Measurements from ENCODE around the gene POLR1E. TPM values are rescaled to one million over a fixed set of nuclear protein-coding genes. Genes with fewer than 3 reads are reported as not detected.

Gene POLR1E
- total RNA-seq, 1 experiment from 2014 or later, result 45.8 TPM

DNA sequence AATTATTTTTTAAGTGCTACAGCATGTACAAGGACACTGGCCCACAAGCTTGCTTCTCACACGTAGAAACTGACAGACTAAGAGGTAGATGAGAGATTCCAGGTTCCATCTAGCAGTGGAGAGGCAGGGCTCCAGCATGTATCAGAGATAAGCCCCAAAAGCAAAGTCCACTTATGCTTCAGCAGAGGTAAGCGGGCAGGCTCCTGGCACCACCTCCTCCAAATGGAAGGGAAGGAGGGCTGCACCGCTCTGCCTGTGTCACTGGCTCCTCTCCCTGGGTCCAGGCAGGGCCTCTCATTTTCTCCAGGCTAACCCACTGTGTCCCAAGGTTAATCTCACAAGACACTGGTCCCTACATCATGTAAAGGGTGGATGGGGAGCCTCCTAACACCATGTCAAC, 47.4 kb upstream of the POLR1E start:
- H3K4me2 ChIP-seq (ENCODE audit: insufficient read depth, insufficient read length, low read length), result no peak overlapping the region
- peaks cover 2% of the 10 kb centered on the region; the same call in 1 of the 2 replicates for H3K4me1 ChIP-seq (ENCODE audit: insufficient read depth, low read length)
- no peak overlapping the region for H3T11ph ChIP-seq (ENCODE audit: low read length)
- H3K27me3 ChIP-seq (ENCODE audit: insufficient read depth, low read length), result no peaks in the 10 kb centered on the region
- H4K5ac ChIP-seq (ENCODE audit: insufficient read length, low read depth, low read length), result no peak overlapping the region
- no peaks in the 10 kb centered on the region for H3K23me2 ChIP-seq (ENCODE audit: insufficient read length, low read depth, low read length, poor library complexity, severe bottlenecking)
- Mint-ChIP-seq H3K4me1 (peaks cover 15 to 18% of the 10 kb centered on the region in 2 experiments), H3K27me3 (ENCODE audit: low read depth) (no peaks in the 10 kb centered on the region; the same call in 1 of the 2 replicates), H3K36me3 (ENCODE audit: insufficient read depth in 1 of 3, low read depth in 3 of 3) (peaks cover 32 to 77% (median 74%) of the 10 kb centered on the region in 3 experiments; a peak in 6 of 7 replicates), H3K27ac (no peak overlapping the region; a peak in 1 of 7 replicates), H3K4me3 (no peak overlapping the region), H3K9me3 (no peaks in the 10 kb centered on the region)
- no peaks in the 10 kb centered on the region for H3K9me3 ChIP-seq (ENCODE audit: control insufficient read depth, low read depth, low read length)
- no peak overlapping the region for H2AFZ ChIP-seq (ENCODE audit: low read length)
- no peak overlapping the region for H2BK20ac ChIP-seq (ENCODE audit: low read depth, low read length, poor library complexity, severe bottlenecking)
- H3K23ac ChIP-seq (ENCODE audit: insufficient read length, low read depth, low read length), result no peak overlapping the region
- H3K18ac ChIP-seq (ENCODE audit: insufficient read length, low read depth, low read length), result no peak overlapping the region
- H3K27ac ChIP-seq (ENCODE audit: insufficient read length, low read depth, low read length), result no peak overlapping the region
- H2BK15ac ChIP-seq (ENCODE audit: low read depth, low read length), result no peak overlapping the region
- H2BK5ac ChIP-seq (ENCODE audit: insufficient read length, low read length), result no peak overlapping the region
- H2AK5ac ChIP-seq (ENCODE audit: insufficient read length, low read length), result no peak overlapping the region
- no peak for TF ChIP-seq CTCF (conservative IDR thresholded peaks at IDR 0.05)
- H3K9ac ChIP-seq (ENCODE audit: extremely low read depth, insufficient read length, low read length), result no peak overlapping the region
- no peak for DNase-seq
- H3K4ac ChIP-seq (ENCODE audit: low read depth, low read length), result no peak overlapping the region
- H3K79me1 ChIP-seq (ENCODE audit: insufficient read depth, low read depth, low read length, poor library complexity, severe bottlenecking), result peaks cover 4% of the 10 kb centered on the region
- peaks cover 2% of the 10 kb centered on the region; the same call in 1 of the 2 replicates for H3K79me2 ChIP-seq (ENCODE audit: insufficient read depth, low read length)
- no peak overlapping the region for H4K8ac ChIP-seq (replicated peaks; ENCODE audit: insufficient read length, low read depth, low read length)
- no CpG with 5 or more reads among the region's 3 CpGs for WGBS (ENCODE audit: extremely low coverage, insufficient read length, low lambda C conversion rate)
- H3K14ac ChIP-seq (ENCODE audit: insufficient read depth, low read length), result no peak overlapping the region
- H2BK12ac ChIP-seq (ENCODE audit: insufficient read length, low read depth, low read length), result no peak overlapping the region
- no peak overlapping the region for H2BK120ac ChIP-seq (ENCODE audit: low read depth, low read length, poor library complexity, severe bottlenecking)
- H4K91ac ChIP-seq (ENCODE audit: insufficient read length, low read depth, low read length), result no peak overlapping the region
- peaks cover 2% of the 10 kb centered on the region for H4K20me1 ChIP-seq (ENCODE audit: control insufficient read depth, insufficient read depth, insufficient read length)
- H3K56ac ChIP-seq (ENCODE audit: insufficient read length, low read depth, low read length), result no peak overlapping the region
